DOHH2 (cell line): Measurements from ENCODE around the gene DPP4.

Experiments
- H3F3A ChIP-seq: fragments of 200-600 bp; sonication (generic), shearing (Covaris generic); 2 replicates; pipeline ENCODE4 v1.6.0; 2016; ENCODE audit warnings: antibody characterized with exemption, mild to moderate bottlenecking; ENCODE audit not compliant: control insufficient read depth, insufficient read depth
- H3K27ac ChIP-seq: fragments of 200-600 bp; sonication (generic); 2 replicates; pipeline ENCODE4 v1.5.1; 2014; ENCODE audit warnings: low read depth, mild to moderate bottlenecking, low read length, moderate library complexity
- H3K27me3 ChIP-seq: fragments of 200-600 bp; sonication (generic); 2 replicates; pipeline ENCODE4 v1.6.1; 2014; ENCODE audit warnings: mild to moderate bottlenecking, low read length, mixed read lengths; ENCODE audit not compliant: control insufficient read depth
- H3K36me3 ChIP-seq: fragments of 200-600 bp; sonication (generic); 2 replicates; pipeline ENCODE4 v1.6.1; 2014; ENCODE audit warnings: mild to moderate bottlenecking, low read length, moderate library complexity, mixed read lengths; ENCODE audit not compliant: control insufficient read depth
- H3K4me1 ChIP-seq: fragments of 200-600 bp; sonication (generic); 2 replicates; pipeline ENCODE4 v1.6.1; 2014; ENCODE audit warnings: mild to moderate bottlenecking, low read length, mixed read lengths; ENCODE audit not compliant: control insufficient read depth
- H3K4me2 ChIP-seq: fragments of 200-600 bp; sonication (generic); 2 replicates; pipeline ENCODE4 v1.6.0; 2014; ENCODE audit warnings: mild to moderate bottlenecking, low read length, moderate library complexity
- H3K4me3 ChIP-seq: fragments of 200-600 bp; sonication (generic); 2 replicates; pipeline ENCODE4 v1.5.1; 2014; ENCODE audit warnings: mild to moderate bottlenecking, low read length, mixed read lengths
- H3K79me2 ChIP-seq: fragments of 200-600 bp; sonication (generic); 2 replicates; pipeline ENCODE4 v1.6.1; 2014; ENCODE audit warnings: mild to moderate bottlenecking, low read length, mixed read lengths; ENCODE audit not compliant: control insufficient read depth
- H3K9me2 ChIP-seq: fragments of 200-600 bp; sonication (generic); replicated peaks from 2 replicates; pipeline ENCODE4 v1.6.1; 2014; ENCODE audit warnings: mild to moderate bottlenecking, low read length, mixed read lengths; ENCODE audit not compliant: control insufficient read depth
- H3K9me3 ChIP-seq: fragments of 200-600 bp; sonication (generic); 2 replicates; pipeline ENCODE4 v1.6.1; 2014; ENCODE audit warnings: antibody characterized with exemption, low read length, mixed read lengths; ENCODE audit not compliant: control insufficient read depth, insufficient read depth
- H4K20me1 ChIP-seq: fragments of 200-600 bp; sonication (generic); 2 replicates; pipeline ENCODE4 v1.6.0; 2014; ENCODE audit warnings: low read depth, mild to moderate bottlenecking, antibody characterized with exemption, low read length, moderate library complexity; ENCODE audit not compliant: control insufficient read depth, insufficient read depth
- EZH2phosphoT487 ChIP-seq: fragments of 200-600 bp; sonication (generic); IDR thresholded peaks from 2 replicates; pipeline ENCODE4 v1.6.1; 2017; ENCODE audit warnings: borderline replicate concordance, mild to moderate bottlenecking, antibody characterized with exemption, low read length, moderate library complexity, mixed read lengths
- TF ChIP-seq, protein P1 (sequence below): fragments of 200-600 bp; sonication (generic); IDR thresholded peaks from one replicate; pipeline ENCODE4 v1.5.1; 2014; ENCODE audit warnings: antibody characterized with exemption, mild to moderate bottlenecking, low read depth, low read length; ENCODE audit not compliant: poor library complexity, severe bottlenecking

DPP4 gene

DNA sequence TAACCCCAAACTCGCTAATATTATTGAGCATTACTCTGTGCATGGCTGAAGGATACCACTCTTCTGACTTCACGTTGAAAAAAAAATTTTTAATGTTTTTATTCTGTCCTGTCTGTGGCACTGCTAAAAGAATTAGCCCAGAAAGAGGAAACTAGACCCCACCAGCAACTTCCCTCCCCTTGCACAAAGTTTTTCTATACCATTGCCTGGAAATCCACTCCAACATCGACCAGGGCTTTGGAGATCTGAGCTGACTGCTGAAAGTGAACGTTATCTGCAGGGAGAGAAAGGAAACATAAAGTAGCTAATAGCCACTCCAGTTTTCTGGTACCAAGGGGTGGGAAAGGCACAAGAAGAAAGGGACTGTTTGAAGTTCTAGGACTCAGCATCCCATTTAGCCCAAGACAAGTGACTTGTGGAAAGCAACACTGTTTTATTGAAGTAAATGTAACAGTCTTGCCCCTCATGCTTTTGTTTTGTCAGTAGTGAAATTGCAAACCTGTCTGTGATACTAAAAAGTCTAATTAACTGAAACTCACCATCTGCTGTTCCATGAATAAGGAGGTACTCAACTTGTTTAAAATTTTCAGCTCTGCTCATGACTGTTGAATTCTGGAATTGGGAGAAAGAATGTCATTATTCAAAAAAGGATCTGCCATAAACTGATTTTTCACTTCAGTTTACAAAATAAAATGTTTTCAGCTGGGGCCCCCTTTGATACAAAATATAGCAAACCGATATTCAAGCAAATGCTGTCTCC, 79.1 kb downstream of the DPP4 start:
- Histone ChIP-seq H3K27ac (no peak overlapping the region), H4K20me1 (no peaks in the 10 kb centered on the region), H3F3A (no peaks in the 10 kb centered on the region), H3K9me2 (no peaks in the 10 kb centered on the region), H3K4me3 (no peak overlapping the region), H3K36me3 (no peaks in the 10 kb centered on the region), H3K4me1 (peaks cover 9% of the 10 kb centered on the region), H3K4me2 (no peak overlapping the region), H3K9me3 (no peaks in the 10 kb centered on the region), H3K27me3 (peaks cover 37% of the 10 kb centered on the region), H3K79me2 (no peaks in the 10 kb centered on the region)
- TF ChIP-seq, protein P1, sequence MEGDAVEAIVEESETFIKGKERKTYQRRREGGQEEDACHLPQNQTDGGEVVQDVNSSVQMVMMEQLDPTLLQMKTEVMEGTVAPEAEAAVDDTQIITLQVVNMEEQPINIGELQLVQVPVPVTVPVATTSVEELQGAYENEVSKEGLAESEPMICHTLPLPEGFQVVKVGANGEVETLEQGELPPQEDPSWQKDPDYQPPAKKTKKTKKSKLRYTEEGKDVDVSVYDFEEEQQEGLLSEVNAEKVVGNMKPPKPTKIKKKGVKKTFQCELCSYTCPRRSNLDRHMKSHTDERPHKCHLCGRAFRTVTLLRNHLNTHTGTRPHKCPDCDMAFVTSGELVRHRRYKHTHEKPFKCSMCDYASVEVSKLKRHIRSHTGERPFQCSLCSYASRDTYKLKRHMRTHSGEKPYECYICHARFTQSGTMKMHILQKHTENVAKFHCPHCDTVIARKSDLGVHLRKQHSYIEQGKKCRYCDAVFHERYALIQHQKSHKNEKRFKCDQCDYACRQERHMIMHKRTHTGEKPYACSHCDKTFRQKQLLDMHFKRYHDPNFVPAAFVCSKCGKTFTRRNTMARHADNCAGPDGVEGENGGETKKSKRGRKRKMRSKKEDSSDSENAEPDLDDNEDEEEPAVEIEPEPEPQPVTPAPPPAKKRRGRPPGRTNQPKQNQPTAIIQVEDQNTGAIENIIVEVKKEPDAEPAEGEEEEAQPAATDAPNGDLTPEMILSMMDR, result no peak
- TF ChIP-seq EZH2phosphoT487, result no peak

DNA sequence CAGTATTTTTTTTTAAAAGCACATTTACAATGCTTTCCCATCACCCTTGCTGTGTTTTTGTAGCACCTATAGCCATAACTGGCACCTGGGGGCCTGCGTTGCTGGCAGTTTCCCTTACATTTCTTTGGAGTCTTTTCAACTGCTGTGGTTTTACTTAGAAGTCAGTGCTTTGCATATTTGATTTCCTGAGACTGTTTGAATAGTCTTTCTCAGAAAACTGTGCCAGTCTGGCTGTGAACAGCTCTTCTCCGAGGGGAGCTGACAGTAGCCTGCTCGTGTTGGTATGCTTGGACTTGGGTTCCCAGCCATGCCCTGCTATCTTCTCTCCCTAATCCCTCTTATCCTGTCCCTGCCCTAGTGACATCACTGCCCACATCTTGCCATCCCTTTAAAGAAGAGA, 81.5 kb downstream of the DPP4 start:
- Histone ChIP-seq H3K27me3 (peaks cover 40% of the 10 kb centered on the region), H3K4me2 (no peak overlapping the region), H3K79me2 (no peaks in the 10 kb centered on the region), H3K9me3 (no peaks in the 10 kb centered on the region), H3F3A (no peaks in the 10 kb centered on the region), H3K36me3 (no peaks in the 10 kb centered on the region), H3K4me1 (peaks cover 9% of the 10 kb centered on the region), H4K20me1 (no peaks in the 10 kb centered on the region), H3K9me2 (no peaks in the 10 kb centered on the region), H3K4me3 (no peak overlapping the region), H3K27ac (no peak overlapping the region)
- TF ChIP-seq, protein P1, result no peak
- TF ChIP-seq EZH2phosphoT487, result no peak

DNA sequence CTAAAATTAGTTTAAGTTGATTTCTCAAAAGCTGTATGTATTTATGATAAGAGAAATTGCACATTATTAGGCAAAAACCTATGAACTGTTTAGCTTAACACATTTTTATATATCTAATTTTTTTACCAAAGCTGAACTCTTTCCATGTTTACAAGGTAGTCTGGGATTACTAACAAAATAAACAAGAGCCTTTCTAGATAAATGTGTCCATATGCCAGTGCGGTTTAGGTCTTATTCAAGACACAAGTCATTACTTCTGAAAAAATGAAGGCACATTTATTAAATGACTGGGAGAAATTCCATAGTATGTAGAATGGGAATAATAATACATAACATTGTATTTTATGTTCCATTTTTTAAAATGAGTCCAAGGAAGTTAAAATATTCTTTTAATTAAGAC, 82.0 kb downstream of the DPP4 start:
- Histone ChIP-seq H3K4me3 (no peak overlapping the region), H3F3A (no peaks in the 10 kb centered on the region), H3K79me2 (no peaks in the 10 kb centered on the region), H3K27ac (no peak overlapping the region), H4K20me1 (no peaks in the 10 kb centered on the region), H3K4me2 (no peak overlapping the region), H3K27me3 (peaks cover 40% of the 10 kb centered on the region), H3K4me1 (peaks cover 9% of the 10 kb centered on the region), H3K9me3 (no peaks in the 10 kb centered on the region), H3K9me2 (no peaks in the 10 kb centered on the region), H3K36me3 (no peaks in the 10 kb centered on the region)
- TF ChIP-seq, protein P1, result no peak
- TF ChIP-seq EZH2phosphoT487, result no peak

DNA sequence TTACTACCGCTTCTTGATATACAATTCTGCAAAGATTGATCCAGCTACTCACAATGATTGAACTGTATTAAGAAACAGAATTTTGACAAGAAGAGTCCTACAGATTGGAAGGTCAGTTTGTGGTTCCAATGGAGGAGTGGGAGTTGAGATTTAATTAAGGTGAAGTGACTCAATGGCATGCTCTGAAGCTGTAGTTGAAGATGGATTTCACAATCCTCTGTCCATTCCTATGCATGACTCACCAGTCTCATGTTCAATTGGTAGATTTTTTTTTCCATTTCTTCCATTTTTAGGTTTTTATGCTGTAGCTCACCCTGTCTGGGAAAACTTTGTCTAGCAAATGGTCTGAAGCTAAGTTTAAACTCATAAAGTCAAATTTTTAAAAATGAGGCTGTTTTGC, 83.3 kb downstream of the DPP4 start:
- no peak overlapping the region for H3K27ac ChIP-seq
- H3K4me3 ChIP-seq, result no peak overlapping the region
- no peaks in the 10 kb centered on the region for H3K79me2 ChIP-seq
- H3K9me3 ChIP-seq, result no peaks in the 10 kb centered on the region
- no peak overlapping the region for H3K4me2 ChIP-seq
- H3K4me1 ChIP-seq, result peaks cover 9% of the 10 kb centered on the region
- H3K9me2 ChIP-seq, result no peaks in the 10 kb centered on the region
- H3F3A ChIP-seq, result no peaks in the 10 kb centered on the region
- H3K27me3 ChIP-seq, result peaks cover 39% of the 10 kb centered on the region
- TF ChIP-seq, protein P1, result no peak
- TF ChIP-seq EZH2phosphoT487, result no peak
- no peaks in the 10 kb centered on the region for H3K36me3 ChIP-seq
- no peaks in the 10 kb centered on the region for H4K20me1 ChIP-seq
